ENCODE results near the gene CDK3. TPM values are rescaled to one million over a fixed set of nuclear protein-coding genes. Genes with fewer than 3 reads are reported as not detected.

CDK3 gene
- total RNA-seq, 2 experiments from 2014 or later: 4.9 to 5.5 TPM

- Mint-ChIP-seq H3K4me3 (peak overlapping the region; percentile 99), H3K27ac (peak overlapping the region; percentile 100), H3K4me1 (peaks cover 21% of the 10 kb centered on the region), H3K36me3 (peaks cover 4% of the 10 kb centered on the region), H3K9me3 (no peaks in the 10 kb centered on the region), H3K27me3 (no peaks in the 10 kb centered on the region)
- DNase-seq: no peak
Observed at GRCh38 chr17:75980188-75981018, 20.3 kb upstream of the CDK3 start.

DNA sequence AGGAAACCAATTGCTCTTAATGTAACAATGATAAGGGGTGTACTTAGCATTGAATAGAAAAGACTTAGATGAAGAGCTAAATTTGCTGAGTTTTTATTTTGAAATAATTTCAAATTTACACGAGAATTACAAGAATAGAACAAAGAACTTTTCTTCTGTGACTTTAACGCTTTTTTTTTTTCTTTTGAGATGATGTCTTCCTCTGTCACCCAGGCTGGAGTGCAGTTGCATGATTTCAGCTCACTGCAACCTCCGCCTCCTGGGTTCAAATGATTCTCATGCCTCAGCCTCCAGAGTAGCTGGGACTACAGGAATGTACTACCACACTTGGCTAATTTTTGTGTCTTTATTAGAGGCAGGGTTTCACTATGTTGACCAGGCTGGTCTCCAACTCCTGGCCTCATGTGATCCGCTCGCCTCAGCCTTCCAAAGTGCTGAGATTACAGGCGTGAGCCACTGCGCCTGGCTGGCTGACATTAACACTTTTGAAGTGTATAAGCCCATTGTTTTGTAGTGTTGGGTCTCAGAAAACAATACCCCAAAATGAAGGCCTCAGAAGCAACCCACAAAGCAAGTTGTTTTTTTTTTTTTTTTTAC is 19.5 kb upstream of the CDK3 start:
- no peak for DNase-seq
- Mint-ChIP-seq H3K27me3 (no peaks in the 10 kb centered on the region), H3K27ac (peak overlapping the region; percentile 43), H3K4me3 (peak overlapping the region; percentile 99), H3K4me1 (peaks cover 15% of the 10 kb centered on the region), H3K36me3 (peaks cover 3% of the 10 kb centered on the region), H3K9me3 (no peaks in the 10 kb centered on the region)

- H3K27ac Mint-ChIP-seq: no peak overlapping the region
- H3K27me3 Mint-ChIP-seq: no peaks in the 10 kb centered on the region
Observed at GRCh38 chr17:75983501-75984181, 17.0 kb upstream of the CDK3 start.

DNA sequence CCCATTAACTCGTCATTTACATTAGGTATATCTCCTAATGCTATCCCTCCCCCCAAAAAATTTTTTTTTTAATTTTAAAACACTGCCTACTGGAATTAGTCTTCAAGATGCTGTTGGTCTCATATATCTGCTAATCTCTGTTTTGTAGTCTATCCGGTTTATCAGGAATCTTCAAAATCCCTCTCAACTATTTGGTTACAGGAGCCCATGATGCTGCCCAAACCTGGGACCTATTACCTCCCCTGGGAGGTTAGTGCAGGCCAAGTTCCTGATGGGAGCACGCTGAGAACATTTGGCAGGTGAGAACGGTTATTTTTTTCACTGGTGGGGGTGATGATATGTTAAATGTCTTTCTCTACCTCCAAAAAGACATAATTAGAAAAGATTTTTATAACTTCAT is 14.7 kb upstream of the CDK3 start:
- Mint-ChIP-seq H3K9me3 (no peaks in the 10 kb centered on the region), H3K27me3 (no peaks in the 10 kb centered on the region), H3K4me3 (no peak overlapping the region), H3K27ac (no peak overlapping the region), H3K4me1 (peaks cover 3% of the 10 kb centered on the region), H3K36me3 (no peaks in the 10 kb centered on the region)
- DNase-seq: no peak

More at GRCh38 chr17:75983501-75984181, 17.0 kb upstream of the CDK3 start:
- H3K4me3 Mint-ChIP-seq: no peak overlapping the region
- no peak for DNase-seq
- peaks cover 9% of the 10 kb centered on the region for H3K4me1 Mint-ChIP-seq
- H3K36me3 Mint-ChIP-seq: peaks cover 3% of the 10 kb centered on the region
- no peaks in the 10 kb centered on the region for H3K9me3 Mint-ChIP-seq

DNA sequence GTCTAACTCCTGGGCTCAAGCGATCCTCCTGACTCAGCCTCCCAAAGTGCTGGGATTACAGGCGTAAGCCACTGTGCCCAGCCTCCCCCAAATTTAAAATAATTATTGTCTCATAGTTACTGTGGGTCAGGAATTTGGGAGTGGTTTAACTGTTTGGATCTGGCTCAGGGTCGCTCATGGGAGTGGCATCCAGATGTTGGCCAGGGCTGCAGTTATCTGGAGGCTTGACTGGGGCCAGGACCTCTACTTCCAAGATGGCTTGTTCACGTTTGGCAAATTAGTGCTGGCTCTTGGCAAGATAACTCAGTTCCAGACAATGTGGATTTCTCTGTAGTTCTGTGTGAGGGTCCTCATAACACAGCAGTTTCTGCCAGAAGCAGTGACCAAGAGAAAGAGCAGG is 13.6 kb upstream of the CDK3 start:
- H3K36me3 Mint-ChIP-seq: no peaks in the 10 kb centered on the region
- peaks cover 3% of the 10 kb centered on the region for H3K4me1 Mint-ChIP-seq
- H3K27me3 Mint-ChIP-seq: no peaks in the 10 kb centered on the region
- no peaks in the 10 kb centered on the region for H3K9me3 Mint-ChIP-seq
- H3K4me3 Mint-ChIP-seq: no peak overlapping the region
- no peak overlapping the region for H3K27ac Mint-ChIP-seq
- DNase-seq: no peak

- Mint-ChIP-seq H3K9me3 (no peaks in the 10 kb centered on the region), H3K36me3 (peaks cover 3% of the 10 kb centered on the region), H3K4me3 (no peak overlapping the region), H3K27me3 (no peaks in the 10 kb centered on the region), H3K4me1 (peaks cover under 1% of the 10 kb centered on the region), H3K27ac (no peak overlapping the region)
- no peak for DNase-seq
Observed at GRCh38 chr17:75991396-75991795, 9.3 kb upstream of the CDK3 start.

- Mint-ChIP-seq H3K27ac (no peak overlapping the region), H3K4me1 (peaks cover 15% of the 10 kb centered on the region)
- no peak for DNase-seq
Observed at GRCh38 chr17:75994802-75995370, 5.8 kb upstream of the CDK3 start.

DNA sequence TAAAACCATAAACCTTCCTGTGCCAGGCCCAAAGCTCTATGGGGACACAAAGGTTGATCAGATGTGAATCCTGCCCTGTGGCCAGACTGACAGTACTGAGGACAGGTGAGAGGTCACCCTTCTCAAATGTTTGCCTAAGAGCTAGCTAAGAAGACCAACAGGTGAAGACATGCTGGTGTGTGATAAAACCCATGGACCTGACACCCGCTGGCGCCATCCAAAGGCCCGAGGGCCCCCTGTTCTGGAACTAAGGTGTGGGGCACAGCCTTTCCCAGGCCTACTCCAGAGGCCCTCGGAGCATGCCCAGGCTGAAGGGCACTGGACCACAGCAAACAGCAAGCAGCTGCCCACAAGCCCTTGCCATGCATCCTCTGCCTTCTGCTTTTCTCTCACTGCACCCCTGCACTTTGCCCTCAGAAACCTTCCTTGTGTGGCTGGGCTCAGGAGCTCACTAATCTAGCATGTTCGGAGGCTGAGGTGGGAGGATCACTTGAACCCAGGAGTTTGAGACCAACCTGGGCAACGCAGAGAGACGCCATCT is 5.2 kb upstream of the CDK3 start:
- no peaks in the 10 kb centered on the region for H3K9me3 Mint-ChIP-seq
- DNase-seq: no peak
- no peaks in the 10 kb centered on the region for H3K27me3 Mint-ChIP-seq
- H3K4me1 Mint-ChIP-seq: peaks cover 15% of the 10 kb centered on the region
- no peak overlapping the region for H3K27ac Mint-ChIP-seq
- H3K36me3 Mint-ChIP-seq: peaks cover 3% of the 10 kb centered on the region
- H3K4me3 Mint-ChIP-seq: no peak overlapping the region

More at GRCh38 chr17:75994802-75995370, 5.8 kb upstream of the CDK3 start:
- Mint-ChIP-seq H3K4me3 (no peak overlapping the region), H3K36me3 (peaks cover 3% of the 10 kb centered on the region), H3K27me3 (no peaks in the 10 kb centered on the region), H3K9me3 (no peaks in the 10 kb centered on the region)

GRCh38 chr17:75996665-75997590 is 3.7 kb upstream of the CDK3 start:
- peak overlapping the region; percentile 80 for H3K27ac Mint-ChIP-seq
- H3K4me3 Mint-ChIP-seq: peak overlapping the region; percentile 44
- no peaks in the 10 kb centered on the region for H3K27me3 Mint-ChIP-seq
- no peaks in the 10 kb centered on the region for H3K9me3 Mint-ChIP-seq
- H3K4me1 Mint-ChIP-seq: peaks cover 15% of the 10 kb centered on the region
- peaks cover 3% of the 10 kb centered on the region for H3K36me3 Mint-ChIP-seq
- DNase-seq: no peak

DNA sequence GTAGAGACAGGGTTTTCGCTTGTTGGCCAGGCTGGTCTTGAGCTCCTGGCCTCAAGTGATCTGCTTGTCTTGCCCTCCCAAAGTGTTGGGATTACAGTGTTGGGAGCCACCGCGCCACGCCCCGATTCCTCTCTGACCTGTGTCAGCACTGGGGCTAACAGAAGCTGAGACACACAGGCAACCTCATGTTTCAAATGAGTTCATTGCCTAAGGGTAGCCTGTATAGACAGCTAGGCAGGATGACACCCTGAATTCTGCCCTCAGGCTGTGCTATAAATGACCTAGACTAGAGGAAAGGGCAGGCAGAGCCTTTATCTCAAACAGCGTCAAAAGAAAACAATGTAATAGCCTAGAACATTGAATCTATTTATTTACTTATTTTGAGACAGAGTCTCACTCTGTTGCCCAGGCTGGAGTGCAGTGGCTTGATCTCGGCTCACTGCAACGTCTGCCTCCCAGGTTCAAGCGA is 2.3 kb upstream of the CDK3 start:
- Mint-ChIP-seq H3K27ac (no peak overlapping the region), H3K9me3 (no peaks in the 10 kb centered on the region), H3K36me3 (peaks cover 1% of the 10 kb centered on the region), H3K4me3 (no peak overlapping the region), H3K4me1 (peaks cover 15% of the 10 kb centered on the region), H3K27me3 (no peaks in the 10 kb centered on the region)
- DNase-seq: no peak

DNA sequence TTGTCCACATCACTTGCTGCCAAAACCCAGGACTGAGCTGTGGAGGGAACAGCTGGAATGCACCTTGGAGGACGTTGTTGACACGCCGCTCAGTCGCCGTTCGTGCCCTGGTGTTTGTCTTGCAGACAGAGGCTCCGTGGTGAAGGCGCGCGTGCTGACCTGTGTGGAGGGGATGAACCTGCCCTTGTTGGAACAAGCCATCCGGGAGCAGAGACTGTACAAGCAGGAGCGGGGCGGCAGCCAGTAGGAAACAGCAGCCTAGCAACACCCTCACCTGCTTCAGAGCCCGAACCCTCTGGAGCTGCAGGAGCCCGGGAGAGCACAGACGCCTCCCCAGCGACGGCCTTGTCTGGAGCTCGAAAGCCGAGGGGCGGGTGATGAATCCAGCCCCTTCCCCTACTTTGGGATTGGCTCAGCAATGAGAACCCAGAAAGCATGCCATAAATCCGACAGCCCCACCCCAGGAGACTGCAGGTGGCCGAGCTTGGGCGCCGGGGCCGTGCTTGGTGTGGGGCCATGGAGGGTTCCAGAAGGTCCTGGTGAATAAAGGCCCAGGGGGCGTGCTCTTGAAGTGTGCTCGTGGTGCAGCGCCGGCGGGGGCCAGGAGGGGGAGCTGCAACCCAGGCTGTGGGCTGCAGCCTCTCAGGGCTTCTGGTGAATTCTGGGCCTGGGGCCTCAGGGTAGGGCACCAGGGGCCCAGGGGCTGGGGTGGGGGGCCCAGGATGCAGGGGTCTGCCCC is 470 bp upstream of the CDK3 start:
- Mint-ChIP-seq H3K36me3 (no peaks in the 10 kb centered on the region), H3K27me3 (no peaks in the 10 kb centered on the region), H3K4me1 (peaks cover 15% of the 10 kb centered on the region), H3K27ac (no peak overlapping the region), H3K9me3 (no peaks in the 10 kb centered on the region), H3K4me3 (no peak overlapping the region)
- peak; percentile 69 for DNase-seq

GRCh38 chr17:76002100-76002499 is 1.4 kb downstream of the CDK3 start:
- Mint-ChIP-seq H3K27me3 (no peaks in the 10 kb centered on the region), H3K4me1 (peaks cover 7% of the 10 kb centered on the region), H3K36me3 (no peaks in the 10 kb centered on the region), H3K4me3 (no peak overlapping the region), H3K9me3 (no peaks in the 10 kb centered on the region), H3K27ac (no peak overlapping the region)
- DNase-seq: no peak

- no peak overlapping the region for H3K27ac Mint-ChIP-seq
- DNase-seq: no peak
- no peaks in the 10 kb centered on the region for H3K9me3 Mint-ChIP-seq
- no peaks in the 10 kb centered on the region for H3K27me3 Mint-ChIP-seq
- no peak overlapping the region for H3K4me3 Mint-ChIP-seq
- H3K36me3 Mint-ChIP-seq: no peaks in the 10 kb centered on the region
- H3K4me1 Mint-ChIP-seq: no peaks in the 10 kb centered on the region
Observed at GRCh38 chr17:76003915-76004314, 3.3 kb downstream of the CDK3 start.

Measured in activated naive CD8-positive, alpha-beta T cell treated with anti-CD3 and anti-CD28 coated beads for 36 hours (primary cell).